ENCODE measurements around the gene PLXNA3.

The PLXNA3 gene

DNA sequence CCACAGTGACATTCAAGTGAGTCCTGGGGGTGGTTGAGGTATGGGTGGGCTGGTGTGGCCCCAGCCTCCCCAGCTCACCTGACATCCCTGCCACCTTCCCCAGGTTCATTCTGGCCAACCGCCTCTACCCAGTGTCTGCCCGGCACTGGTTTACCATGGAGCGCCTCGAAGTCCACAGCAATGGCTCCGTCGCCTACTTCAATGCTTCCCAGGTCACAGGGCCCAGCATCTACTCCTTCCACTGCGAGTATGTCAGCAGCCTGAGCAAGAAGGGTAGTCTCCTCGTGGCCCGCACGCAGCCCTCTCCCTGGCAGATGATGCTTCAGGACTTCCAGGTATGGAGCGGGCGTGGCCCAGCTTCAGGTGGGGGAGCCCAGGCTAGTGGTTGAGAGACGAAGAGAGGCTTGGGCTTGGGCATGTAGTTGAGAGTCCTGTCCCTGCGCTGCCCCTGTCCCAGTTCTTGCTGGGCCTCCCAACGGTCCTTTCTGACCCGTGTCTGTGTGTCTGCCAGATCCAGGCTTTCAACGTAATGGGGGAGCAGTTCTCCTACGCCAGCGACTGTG lies 22.8 kb upstream of the PLXNA3 start:
- no peak for DNase-seq (ENCODE audit: low read depth)

DNA sequence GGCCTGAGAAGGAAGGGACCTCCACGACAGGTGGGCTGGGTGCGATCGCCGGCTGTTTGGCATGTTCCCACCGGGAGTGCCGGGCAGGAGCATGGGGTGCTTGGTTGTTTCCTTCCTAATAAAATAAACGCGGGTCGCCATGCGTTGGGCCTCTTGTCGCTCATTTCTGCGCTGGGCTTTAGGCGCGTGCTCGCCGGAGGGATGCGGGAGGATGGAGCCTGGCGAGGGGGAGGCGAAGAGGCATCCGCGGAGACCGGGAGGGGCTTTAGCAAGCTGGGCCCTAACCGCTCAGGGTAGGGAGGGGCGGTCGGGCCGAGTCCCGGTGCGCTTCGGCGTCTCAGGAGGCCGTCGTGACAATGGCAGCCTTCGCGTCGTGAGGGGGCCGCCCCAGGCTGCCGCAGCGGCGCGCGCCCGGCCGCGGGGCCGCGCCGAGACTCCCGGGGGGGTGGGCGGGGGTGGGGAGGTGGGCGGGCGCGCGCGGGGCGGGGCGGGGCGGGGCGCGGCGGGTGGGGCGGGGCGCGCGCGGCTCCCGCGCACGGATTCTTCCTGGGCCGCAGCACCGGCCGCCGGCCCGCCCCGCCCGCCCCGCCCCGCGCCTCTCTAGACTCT lies 21.6 kb upstream of the PLXNA3 start:
- no peak for DNase-seq (ENCODE audit: low read depth)

DNA sequence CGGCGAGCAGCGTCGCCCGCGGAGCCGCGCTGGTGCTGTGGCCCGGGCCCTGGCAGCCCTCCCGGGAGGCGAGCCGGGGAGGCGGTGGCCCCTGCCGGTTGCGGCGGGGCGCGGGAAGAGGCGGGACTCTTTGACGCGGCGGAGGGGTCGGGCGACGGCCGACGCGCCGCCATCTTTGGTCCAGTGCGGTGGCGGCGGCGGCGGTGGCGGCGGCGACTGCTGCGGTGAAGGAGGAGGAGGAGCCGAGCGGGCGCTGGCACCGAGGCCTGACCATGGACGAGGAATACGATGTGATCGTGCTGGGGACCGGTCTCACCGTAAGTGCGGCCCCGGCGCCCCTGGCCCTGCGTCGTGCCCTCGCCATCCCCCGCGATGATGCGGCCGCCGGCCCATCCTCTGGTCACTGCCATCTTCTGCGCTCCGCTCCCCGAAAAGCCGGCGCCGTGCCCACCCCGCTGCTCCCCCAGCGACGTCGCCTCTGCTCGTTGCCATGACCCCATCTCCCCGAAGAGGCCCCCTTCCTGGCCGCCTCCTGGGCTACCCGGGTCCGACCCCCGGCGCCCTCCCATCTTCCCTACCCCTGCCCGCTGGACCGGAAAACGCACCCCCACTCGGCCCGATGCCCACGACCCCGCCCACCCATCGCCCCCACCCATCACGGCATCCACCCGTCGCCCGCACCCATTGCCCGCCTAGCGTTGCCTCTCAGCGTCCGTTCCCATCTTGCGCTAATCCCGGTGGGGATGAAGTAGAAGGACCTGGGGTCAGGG lies 20.9 kb upstream of the PLXNA3 start, which contains the start of gene GDI1:
TSS of gene GDI1 (plus strand) at position 172 of the 770 bp plus-strand sequence. CDS start at position 273, 101 bp downstream.
- no peak for DNase-seq (ENCODE audit: low read depth)

DNA sequence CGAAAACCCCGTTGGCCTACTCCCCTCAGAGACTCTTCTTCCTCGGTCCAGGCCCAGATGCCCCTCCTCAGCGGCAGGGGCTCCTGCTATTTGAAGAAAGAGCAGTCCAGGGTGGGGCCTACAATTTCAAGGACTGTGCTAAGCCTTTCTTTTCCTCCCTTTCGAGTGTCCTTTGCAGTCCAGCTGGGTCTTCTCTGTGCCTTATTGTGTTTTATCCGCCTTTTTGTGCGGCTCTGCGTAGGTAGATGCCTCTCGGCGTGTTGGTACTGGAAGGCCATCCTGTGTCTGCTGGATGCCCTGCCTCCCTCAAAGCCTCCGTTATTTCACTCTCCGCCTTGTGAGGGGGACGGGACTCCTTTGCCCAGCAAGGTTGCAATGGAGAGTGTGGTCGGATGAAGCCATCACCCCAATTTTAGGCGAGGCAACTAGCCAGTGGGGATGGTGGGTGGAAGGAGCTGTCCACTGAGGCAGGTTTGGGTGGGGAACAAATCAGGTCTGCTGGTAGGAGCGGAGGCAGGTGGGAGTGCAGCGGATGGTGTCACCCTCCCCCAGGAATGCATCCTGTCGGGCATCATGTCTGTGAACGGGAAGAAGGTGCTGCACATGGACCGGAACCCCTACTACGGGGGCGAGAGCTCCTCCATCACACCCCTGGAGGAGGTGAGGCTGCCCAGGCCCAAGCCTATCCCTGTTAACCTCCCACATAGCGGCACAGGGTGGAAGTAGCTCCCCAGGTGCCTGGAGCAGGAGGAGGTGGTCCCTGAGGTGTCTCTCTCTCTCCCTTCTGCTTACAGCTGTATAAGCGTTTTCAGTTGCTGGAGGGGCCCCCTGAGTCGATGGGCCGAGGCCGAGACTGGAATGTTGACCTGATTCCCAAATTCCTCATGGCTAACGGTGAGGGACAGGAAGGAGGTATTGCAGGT lies 19.8 kb upstream of the PLXNA3 start:
- DNase-seq (ENCODE audit: low read depth), result no peak

DNA sequence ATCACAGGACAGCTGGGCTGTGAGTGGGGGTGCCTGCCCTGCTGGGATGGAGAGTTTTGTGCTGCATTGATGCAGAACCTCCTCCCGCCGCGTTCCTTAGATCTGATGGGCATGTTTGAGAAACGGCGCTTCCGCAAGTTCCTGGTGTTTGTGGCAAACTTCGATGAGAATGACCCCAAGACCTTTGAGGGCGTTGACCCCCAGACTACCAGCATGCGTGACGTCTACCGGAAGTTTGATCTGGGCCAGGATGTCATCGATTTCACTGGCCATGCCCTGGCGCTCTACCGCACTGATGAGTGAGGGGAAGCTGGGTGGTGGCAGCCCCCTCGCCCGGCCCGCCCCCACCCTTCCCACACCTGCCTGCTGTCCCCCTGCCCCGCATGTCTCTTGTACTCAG lies 18.2 kb upstream of the PLXNA3 start:
- no peak for DNase-seq (ENCODE audit: low read depth)

DNA sequence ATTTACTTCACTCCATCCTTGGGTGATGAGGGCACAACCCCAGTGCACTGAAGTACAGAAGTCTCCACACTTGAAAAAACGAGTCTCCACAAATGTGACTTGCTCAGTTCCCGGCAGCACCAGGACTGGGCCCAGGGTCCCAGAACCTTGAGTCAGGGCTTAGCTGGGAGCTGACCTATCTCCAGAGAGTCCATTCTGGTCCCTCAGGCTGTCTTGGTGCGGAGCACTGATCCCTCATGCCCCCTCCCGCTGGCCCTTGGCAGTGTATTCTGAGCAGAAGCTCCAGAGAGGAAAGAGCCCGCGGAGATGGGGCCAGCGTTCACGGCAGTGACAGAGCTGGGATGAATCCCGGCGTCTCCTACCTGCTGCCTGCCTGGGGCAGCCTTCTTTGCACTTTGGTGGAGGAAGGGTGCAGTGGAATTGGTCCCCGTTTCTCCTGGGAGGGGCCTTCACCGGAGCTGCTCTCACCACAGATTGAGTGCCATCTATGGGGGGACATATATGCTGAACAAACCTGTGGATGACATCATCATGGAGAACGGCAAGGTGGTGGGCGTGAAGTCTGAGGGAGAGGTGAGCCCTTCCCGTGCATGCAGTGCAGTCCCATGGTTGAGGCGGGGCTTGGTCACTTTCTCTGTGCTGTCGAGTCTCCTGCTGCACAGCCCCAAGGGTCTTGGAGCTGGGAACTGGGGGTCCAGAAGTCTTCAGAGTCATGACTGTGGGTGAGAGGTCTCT lies 17.3 kb upstream of the PLXNA3 start:
- DNase-seq (ENCODE audit: low read depth), result no peak

DNA sequence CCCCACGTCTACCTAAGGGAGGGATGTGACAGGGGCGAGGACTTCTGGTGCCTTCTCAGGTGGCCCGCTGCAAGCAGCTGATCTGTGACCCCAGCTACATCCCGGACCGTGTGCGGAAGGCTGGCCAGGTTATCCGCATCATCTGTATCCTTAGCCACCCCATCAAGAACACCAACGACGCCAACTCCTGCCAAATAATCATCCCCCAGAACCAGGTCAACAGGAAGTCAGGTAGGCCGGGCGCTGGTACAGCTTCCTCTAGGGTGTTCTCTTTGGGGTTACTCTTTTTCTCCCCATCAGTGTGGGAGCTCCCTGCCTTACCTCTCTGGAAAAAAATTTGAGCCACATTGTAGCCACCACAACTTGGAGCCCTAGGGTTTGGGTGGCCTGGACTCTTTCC lies 16.5 kb upstream of the PLXNA3 start:
- DNase-seq (ENCODE audit: low read depth), result no peak

DNA sequence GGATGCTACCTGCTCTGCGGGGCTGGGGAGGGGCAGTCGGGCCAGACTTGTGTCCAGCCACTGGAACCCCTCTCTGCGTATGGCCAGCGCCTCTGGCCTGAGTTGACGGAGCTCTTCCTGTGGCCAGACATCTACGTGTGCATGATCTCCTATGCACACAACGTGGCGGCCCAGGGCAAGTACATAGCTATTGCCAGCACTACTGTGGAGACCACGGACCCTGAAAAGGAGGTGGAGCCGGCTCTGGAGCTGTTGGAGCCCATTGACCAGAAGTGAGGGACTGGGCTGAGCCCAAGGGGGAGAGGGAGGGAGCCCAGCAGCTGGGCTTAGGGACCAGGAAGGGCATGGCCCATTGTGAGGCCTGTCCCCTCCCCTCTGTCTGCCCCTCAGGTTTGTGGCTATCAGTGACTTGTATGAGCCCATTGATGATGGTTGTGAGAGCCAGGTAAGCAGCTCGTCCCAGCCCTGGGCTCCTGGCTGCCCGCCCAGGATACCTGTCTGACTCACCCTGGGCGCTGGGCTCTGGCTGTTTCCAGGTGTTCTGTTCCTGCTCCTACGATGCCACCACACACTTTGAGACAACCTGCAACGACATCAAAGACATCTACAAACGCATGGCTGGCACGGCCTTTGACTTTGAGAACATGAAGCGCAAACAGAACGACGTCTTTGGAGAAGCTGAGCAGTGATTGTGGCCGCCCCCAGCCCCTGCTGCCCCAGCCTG lies 15.9 kb upstream of the PLXNA3 start:
- no peak for DNase-seq (ENCODE audit: low read depth)

DNA sequence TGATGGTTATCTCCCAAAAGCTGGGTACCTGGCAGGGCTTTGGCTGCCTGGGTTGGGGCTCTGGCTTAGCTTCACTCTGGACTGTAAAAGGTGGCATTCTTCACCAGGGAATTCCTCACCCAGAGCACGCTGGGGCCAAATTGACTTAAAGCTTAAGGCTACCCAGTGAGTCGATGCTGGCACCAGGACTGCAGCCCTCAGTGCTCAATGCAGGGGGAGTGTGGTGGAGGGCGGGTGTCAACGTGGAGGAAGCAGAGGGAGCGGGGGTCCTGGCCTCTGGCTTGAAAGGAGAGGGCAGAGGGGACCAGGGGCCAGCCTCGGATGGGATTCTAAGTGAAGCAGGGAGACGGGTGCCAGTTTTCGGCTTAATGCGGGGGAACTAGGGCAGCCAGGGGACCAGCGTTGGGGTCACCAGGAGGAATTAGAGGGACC lies 14.6 kb upstream of the PLXNA3 start:
- DNase-seq (ENCODE audit: low read depth), result no peak

DNA sequence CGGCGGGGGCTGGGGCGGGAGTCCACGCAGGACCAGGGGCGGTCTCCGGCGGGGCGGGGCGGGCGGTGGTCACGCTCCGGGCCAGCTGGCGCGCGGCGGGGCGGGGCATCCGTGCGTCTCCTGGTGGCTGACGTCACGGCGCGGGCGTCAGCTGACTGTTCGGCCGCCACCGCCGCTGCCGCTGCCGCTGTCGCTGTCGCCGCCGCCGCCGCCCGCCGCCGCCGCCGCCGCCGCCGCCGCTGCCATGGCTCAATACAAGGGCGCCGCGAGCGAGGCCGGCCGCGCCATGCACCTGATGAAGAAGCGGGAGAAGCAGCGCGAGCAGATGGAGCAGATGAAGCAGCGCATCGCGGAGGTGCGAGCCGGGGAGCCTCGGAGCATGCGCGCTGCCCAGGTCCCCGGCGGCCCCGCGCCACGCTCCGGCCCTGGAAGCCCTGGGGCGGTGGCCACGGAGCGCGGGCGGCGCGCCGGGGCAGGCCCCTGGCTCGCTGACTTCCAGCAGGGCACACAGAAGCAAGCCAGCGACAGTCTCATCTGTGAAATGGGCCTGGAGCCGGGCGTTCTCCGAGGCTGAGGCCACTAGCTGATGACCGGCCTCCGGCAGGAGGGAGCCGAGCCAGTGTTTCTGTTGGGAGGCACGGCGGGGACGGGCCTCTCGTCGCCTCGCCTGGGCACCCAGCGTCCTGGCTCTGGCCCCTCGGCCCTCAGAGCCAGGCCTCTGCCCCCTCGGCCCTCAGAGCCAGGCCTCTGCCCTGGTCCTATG lies 13.9 kb upstream of the PLXNA3 start, which contains the start of gene FAM50A:
TSS of gene FAM50A (plus strand) at position 150 of the 763 bp plus-strand sequence. CDS start at position 245, 95 bp downstream.
- no peak for DNase-seq (ENCODE audit: low read depth)

DNA sequence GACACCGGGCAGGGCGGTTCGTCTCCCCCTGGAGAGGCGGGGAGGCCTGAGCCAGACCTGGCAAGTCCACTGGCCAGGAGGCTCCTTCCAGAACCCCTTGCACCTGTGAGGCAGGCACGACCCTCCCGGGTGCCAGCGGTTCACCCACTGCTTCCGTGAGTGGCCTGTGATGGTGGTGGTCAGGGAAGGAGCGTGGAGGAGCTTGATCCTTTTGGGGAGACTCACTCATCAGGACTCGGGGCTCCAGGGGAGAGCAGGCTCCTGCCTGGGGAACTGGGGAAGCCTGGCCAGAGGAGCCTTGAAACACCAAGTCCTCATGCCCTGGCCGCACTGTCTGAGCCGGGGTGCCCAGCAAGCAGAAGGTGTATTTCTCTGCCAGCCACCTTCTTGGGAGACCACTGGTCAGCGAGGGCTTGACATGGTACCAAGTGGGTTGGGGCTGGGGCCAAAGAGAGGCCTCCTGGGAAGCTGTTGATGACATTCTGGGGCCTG lies 13.3 kb upstream of the PLXNA3 start:
- no peak for DNase-seq (ENCODE audit: low read depth)

DNA sequence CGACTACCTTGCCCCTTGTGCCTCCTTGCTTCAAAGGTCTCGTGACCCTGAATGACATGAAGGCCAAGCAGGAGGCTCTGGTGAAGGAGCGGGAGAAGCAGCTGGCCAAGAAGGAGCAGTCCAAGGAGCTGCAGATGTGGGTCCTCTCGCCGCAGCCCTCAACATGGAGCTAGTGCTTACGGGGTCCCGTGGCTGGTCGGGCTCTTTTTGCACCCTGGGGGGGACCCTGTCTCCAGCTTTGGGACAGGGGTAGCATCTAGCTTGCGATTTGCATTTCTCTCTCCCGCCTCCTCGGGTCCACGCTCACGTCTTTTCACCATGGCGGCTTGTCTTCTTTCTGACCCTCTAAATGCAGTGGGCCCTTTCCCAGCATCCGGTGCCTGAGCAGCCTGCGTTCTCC lies 12.3 kb upstream of the PLXNA3 start:
- DNase-seq (ENCODE audit: low read depth), result no peak

DNA sequence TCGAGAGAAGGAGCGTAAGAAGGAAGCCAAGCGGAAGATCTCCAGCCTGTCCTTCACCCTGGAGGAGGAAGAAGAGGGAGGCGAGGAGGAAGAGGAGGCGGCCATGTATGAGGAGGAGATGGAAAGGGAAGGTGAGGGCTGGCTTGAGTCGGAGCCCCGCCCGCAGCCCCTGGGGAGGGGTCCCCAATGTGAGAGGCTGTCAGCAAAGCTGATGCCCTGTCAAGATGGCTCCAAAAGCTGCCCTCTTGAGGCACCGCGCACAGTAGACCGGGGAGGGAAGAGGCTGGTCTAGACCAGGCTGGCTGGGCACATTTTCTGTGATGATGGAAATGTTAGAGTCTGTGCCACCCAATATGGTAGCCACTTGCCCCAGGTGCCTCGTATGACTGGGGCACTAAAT lies 11.7 kb upstream of the PLXNA3 start:
- DNase-seq (ENCODE audit: low read depth), result no peak

DNA sequence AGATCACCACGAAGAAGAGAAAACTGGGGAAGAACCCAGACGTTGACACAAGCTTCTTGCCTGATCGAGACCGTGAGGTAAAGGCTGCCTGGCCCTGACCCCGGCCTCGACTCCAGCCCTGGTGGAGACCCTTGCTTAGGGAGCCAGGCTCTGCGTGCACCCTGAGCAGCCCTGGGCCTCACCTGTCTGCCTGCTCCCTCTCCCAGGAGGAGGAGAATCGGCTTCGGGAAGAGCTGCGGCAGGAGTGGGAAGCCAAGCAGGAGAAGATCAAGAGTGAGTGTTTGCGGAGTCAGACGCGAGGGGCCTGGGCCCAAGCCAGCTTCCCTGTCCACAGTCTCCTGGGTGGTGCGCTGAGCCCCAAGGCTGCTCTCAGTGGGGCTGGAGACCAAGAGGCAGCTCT lies 9.6 kb upstream of the PLXNA3 start:
- no peak for DNase-seq (ENCODE audit: low read depth)

DNA sequence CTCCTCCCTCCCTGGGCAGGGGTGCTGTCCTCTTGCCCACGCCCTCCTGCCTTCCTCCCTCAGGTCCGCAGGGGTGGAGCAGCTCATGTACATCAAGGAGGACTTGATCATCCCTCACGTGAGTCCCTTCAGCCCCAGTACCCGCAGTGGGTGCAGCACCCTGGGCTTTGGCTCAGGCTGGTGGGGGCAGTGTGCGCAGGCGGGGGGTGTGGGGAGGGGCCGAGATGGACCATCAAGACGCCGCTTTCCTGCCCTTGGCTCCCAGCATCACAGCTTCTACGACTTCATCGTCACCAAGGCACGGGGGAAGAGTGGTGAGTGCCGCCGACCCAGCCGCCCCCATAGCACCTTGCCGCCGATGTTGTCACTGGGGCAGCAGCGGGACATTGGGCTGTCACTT lies 8.5 kb upstream of the PLXNA3 start:
- DNase-seq (ENCODE audit: low read depth), result no peak

DNA sequence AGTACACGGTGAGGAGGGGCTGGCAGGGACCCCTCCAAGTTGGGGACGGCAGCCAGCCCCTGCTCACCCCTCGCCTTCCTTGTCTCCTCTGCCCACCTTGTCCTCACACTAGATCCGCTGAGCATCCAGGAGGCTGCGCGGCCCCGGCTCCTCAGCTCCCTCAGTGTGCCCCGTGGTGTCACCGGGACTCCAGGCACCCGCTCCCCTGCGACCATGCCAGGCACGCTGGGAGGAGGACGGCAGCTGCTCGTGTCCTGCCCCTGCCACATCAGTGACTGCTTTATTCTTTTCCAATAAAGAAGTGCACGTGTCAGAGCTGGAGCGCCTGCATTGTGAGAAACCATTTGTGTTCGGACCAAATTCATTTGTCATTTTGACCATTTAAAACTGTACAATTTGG lies 7.8 kb upstream of the PLXNA3 start:
- no peak for DNase-seq (ENCODE audit: low read depth)

DNA sequence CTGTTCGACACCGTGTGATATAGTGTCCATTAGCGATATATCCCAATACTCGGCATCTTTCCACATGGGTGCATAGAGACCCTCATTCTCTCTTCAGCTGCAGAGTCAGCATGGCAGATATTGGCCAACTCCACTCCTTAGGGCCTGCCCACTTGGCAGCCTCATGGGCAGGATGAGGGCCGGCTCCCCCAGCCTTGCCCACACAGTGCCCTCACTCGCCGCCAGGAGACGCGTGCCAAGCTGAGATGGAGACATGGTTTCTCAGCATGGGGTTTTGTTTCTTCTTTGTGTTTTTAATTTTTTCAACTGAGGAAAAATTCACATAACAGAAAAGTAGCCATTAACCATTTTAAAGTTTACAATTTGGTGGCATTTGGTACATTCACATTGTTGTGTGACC lies 5.3 kb upstream of the PLXNA3 start:
- no peak for DNase-seq (ENCODE audit: low read depth)

DNA sequence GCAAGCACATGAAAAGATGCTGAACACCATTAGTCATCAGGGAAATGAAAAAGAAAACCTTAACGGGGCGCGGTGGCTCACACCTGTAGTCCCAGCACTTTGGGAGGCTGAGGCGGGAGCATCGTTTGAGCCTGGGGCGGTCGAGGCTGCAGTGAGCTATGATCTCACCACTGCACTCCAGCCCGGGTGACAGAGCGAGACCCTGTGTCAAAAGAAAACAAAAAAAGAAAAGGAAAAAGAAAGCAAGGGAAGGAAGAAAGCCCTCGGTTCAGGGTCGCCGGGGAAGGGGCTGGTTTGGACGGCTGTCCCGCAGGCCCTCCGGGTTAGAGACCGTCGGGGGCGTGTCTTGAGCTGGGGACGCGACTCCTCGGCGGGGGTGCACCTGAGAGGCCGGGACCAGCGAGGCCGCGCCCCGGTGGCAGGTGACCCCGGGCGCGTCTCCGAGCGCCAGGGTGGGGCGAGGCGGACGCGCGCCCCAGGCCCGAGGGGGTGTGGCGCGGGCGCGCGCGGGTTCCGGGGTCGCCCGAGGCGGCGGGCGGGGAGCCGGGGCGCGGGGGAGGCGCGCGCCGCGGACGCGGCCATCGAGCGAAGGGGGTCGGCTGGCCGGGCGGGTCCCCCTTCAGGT lies 478 bp upstream of the PLXNA3 start:
- DNase-seq (ENCODE audit: low read depth), result no peak

Measured in HS-5 (cell line).